ENCODE data around the gene TMEM154.

The TMEM154 gene

GRCh38 chr4:152678841-152679240 is 956 bp downstream of the TMEM154 start:
- TF ChIP-seq, protein P1, sequence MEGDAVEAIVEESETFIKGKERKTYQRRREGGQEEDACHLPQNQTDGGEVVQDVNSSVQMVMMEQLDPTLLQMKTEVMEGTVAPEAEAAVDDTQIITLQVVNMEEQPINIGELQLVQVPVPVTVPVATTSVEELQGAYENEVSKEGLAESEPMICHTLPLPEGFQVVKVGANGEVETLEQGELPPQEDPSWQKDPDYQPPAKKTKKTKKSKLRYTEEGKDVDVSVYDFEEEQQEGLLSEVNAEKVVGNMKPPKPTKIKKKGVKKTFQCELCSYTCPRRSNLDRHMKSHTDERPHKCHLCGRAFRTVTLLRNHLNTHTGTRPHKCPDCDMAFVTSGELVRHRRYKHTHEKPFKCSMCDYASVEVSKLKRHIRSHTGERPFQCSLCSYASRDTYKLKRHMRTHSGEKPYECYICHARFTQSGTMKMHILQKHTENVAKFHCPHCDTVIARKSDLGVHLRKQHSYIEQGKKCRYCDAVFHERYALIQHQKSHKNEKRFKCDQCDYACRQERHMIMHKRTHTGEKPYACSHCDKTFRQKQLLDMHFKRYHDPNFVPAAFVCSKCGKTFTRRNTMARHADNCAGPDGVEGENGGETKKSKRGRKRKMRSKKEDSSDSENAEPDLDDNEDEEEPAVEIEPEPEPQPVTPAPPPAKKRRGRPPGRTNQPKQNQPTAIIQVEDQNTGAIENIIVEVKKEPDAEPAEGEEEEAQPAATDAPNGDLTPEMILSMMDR (IDR thresholded peaks at IDR 0.05; ENCODE audit: low read depth, low read length) = no peak

DNA sequence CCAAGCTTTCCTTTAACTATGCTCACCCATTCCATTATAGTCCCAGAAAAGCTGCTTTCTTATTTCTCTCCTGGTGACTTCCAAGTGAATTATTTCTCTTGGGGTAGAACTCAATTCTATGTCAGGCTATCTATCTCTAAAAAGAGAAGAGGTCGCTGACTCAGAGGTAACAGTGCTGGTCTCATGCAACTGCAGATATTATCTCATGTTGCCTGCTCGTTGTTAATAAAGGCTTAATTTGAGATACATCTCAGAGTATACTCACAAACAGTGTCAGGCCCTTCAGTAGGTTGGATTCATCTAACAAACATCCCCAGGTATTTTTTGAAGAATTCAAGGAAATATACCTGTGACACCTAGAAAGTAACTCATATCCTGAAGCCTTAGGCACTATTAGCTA is 2.7 kb downstream of the TMEM154 start:
- TF ChIP-seq, protein P1 (IDR thresholded peaks at IDR 0.05; ENCODE audit: low read depth, low read length) = no peak
- no peak overlapping the region for H3K4me3 ChIP-seq (ENCODE audit: low read depth, low read length)

More at GRCh38 chr4:152678841-152679240, 956 bp downstream of the TMEM154 start:
- no peak overlapping the region for H3K4me3 ChIP-seq (ENCODE audit: low read depth, low read length)

DNA sequence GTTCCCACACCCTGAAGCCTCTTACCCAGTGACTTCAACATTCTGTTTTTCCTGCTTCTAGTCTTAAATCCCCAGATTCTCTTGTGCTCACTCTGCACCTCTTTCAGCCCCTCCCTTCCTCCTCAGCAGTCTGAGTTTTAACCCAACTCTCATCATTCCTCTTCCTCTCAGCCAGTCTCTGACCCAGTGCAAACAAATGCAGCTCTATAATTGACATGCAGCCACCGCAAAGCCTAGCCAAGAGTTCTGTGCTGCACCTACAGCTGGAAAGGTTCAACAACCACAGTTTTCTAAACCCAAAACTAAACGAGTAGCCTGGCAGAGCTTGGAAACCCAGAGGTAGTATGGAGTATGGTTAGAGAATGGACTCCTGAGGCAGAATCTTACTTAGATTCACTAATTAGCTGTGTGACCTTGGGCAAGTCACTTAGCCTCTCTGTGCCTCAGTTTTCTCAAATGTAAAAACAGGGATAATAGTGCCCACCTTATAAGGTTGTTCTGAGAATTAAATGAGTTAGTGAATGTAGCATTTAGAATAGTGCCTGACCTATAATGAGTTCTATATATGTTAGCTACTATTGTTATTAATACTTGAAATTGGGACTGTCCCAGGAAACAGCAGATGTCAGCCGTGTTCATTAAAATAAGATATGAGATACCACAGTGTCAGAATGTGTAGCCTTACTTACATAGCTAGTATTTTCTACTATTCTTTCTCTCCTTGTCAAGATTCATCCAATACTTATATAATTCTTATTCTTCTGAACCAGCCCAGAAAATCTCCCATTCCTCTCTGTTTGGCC is 3.5 kb downstream of the TMEM154 start:
- TF ChIP-seq, protein P1 (IDR thresholded peaks at IDR 0.05; ENCODE audit: low read depth, low read length) = no peak
- H3K4me3 ChIP-seq (ENCODE audit: low read depth, low read length) = no peak overlapping the region

DNA sequence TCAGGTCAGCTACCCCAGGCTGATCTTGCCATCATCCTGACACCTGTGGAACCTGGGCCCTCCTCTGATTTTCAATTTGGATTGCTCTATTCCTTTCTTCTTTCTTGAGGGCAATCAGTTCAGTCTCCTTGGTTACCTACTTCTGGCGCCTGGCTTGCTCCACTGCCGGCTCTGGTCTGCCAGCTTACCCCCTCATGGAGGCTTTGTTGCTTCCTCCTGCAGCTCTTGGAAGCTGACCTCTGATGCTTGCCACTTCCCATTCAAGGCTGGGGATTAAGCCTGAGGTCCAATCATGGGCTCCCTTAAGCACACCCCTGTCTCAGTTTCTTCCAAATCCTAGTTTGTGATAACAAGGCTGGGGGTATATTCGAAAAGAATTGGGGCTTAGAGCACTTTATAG is 5.4 kb downstream of the TMEM154 start:
- no peak overlapping the region for H3K4me3 ChIP-seq (ENCODE audit: low read depth, low read length)
- TF ChIP-seq, protein P1 (IDR thresholded peaks at IDR 0.05; ENCODE audit: low read depth, low read length) = no peak

- TF ChIP-seq, protein P1 (IDR thresholded peaks at IDR 0.05; ENCODE audit: low read depth, low read length) = no peak
- no peak overlapping the region for H3K4me3 ChIP-seq (ENCODE audit: low read depth, low read length)
Observed at GRCh38 chr4:152673489-152673888, 6.3 kb downstream of the TMEM154 start.

DNA sequence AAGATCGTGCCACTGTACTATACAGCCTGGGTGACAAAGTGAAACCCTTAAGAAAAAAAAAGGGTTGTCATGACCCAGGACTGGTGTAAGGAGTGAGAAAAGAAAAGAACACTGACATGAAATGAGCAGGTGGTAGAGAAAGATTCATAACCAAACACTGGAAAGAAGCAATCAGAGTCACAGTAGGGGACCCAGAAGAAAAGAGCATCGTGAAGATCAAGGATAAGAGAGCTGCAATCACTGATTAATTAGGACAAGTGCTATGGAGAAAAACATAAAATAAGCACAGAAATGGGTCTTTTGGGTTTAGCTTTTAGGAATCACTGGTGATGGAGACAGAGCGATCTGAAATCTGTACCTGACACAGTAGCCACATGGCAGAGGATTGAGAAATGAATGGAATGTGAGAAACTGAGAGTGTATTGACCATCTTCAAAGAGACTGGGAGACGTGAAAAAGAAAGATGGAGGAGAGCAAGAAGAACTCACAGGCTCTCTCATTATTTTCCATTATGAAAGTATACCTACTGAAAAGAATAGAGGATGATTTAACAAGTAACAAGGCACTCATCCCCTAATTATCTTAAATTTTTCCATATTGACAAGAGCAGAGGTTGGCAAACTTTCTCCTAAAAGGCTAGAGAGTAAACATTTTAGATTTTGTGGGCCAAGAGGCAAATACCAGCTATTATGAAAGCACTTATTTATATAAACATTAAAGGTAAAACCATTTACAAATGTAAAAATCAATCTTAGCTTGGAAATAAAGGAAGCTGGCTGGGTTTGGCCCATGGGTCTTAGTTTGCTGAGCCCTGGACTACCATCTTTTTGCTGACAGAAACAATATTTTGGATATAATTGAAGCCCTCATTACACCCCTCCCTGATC is 7.3 kb downstream of the TMEM154 start:
- H3K4me3 ChIP-seq (ENCODE audit: low read depth, low read length) = no peak overlapping the region
- TF ChIP-seq, protein P1 (IDR thresholded peaks at IDR 0.05; ENCODE audit: low read depth, low read length) = no peak

All from WI38 (cell line).